Stomach (tissue), 4 donors: ENCODE data around the gene RNASE9.

ENCODE experiments used
- CTCF ChIP-seq, 7 experiments: fragments of 450-650 bp in 4 of 7; fragments of 200-600 bp in 3 of 7; sonication (generic) in 3 of 7; IDR thresholded peaks; one replicate each; pipeline ENCODE4 v1.5.1; 2016 to 2019; ENCODE audit warnings: antibody characterized with exemption in 7 of 7, control low read depth in 2 of 7, mild to moderate bottlenecking in 1 of 7
- EP300 ChIP-seq: sonication (generic); formaldehyde crosslinking; IDR thresholded peaks from one replicate; pipeline ENCODE4 v1.6.1; 2017; ENCODE audit warnings: antibody characterized with exemption
- POLR2A ChIP-seq, 4 donors: fragments of 450-650 bp; IDR thresholded peaks; one replicate each; pipeline ENCODE4 v1.6.1; 2016; ENCODE audit warnings: antibody characterized with exemption in 4 of 4, control low read depth in 2 of 4, mild to moderate bottlenecking in 1 of 4, moderate library complexity in 1 of 4
- POLR2AphosphoS5 ChIP-seq, 3 donors: sonication (generic); formaldehyde crosslinking; IDR thresholded peaks; one replicate each; pipeline ENCODE4 v1.6.1; 2016; ENCODE audit warnings: antibody characterized with exemption in 3 of 3

- TF ChIP-seq POLR2AphosphoS5 (IDR thresholded peaks at IDR 0.05): no peak
- TF ChIP-seq CTCF (IDR thresholded peaks at IDR 0.05): no peak
- TF ChIP-seq POLR2A (IDR thresholded peaks at IDR 0.05): no peak
- no peak for TF ChIP-seq EP300
Measured at GRCh38 chr14:20563971-20564370, 3.1 kb upstream of the RNASE9 start.
